Measurements from ENCODE around the gene SOHLH2. TPM values are rescaled to one million over a fixed set of nuclear protein-coding genes. Genes with fewer than 3 reads are reported as not detected.

The SOHLH2 gene
- total RNA-seq, 1 experiment from 2014 or later: 2.3 TPM

DNA sequence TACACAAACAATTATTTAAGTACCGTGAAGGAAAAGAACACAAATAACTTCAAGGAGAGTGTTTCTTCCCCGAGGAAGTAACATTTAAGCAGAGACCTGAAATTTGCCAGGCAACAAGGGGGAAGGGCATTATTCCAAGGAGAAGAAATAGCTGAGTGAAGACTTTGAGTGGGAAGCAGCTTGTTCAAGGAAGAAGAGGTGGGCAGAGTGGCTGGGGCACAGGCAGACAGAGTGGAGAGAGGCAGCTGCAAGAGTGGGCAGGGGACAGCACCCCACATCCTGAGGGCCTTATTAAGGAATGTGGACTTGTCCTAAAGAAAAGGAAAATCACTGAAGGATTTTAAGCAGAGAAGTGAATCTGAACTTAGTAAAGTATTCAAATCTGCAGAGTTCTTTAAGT, 78.5 kb downstream of the SOHLH2 start:
- Histone ChIP-seq H2AFZ (no peak overlapping the region), H3K9me3 (ENCODE audit: insufficient read depth, low read depth) (no peaks in the 10 kb centered on the region), H3F3A (ENCODE audit: insufficient read depth, low read depth) (no peaks in the 10 kb centered on the region), H3K27ac (no peak overlapping the region), H3K9me2 (ENCODE audit: insufficient read depth) (no peaks in the 10 kb centered on the region), H3K4me1 (replicated peaks; ENCODE audit: insufficient read depth) (no peaks in the 10 kb centered on the region), H3K79me2 (ENCODE audit: low read depth) (no peaks in the 10 kb centered on the region), H3K4me2 (no peak overlapping the region), H4K20me1 (ENCODE audit: insufficient read depth) (no peaks in the 10 kb centered on the region), H3K27me3 (ENCODE audit: insufficient read depth, low read depth) (peaks cover 8% of the 10 kb centered on the region), H3K36me3 (ENCODE audit: low read depth) (no peaks in the 10 kb centered on the region), H3K4me3 (no peak overlapping the region)
- DNase-seq: no peak
- intact Hi-C loops (cut with micrococcal nuclease; ENCODE audit: unreplicated experiment): no loop called here
- BruUV-seq (replicated peaks): no TSS peak
- POLR2A ChIA-PET (ENCODE audit: unreplicated experiment): no interaction called here
- no peak for TF ChIP-seq EZH2 (IDR thresholded peaks at IDR 0.05; ENCODE audit: low read depth)
- TF ChIP-seq, protein P1, sequence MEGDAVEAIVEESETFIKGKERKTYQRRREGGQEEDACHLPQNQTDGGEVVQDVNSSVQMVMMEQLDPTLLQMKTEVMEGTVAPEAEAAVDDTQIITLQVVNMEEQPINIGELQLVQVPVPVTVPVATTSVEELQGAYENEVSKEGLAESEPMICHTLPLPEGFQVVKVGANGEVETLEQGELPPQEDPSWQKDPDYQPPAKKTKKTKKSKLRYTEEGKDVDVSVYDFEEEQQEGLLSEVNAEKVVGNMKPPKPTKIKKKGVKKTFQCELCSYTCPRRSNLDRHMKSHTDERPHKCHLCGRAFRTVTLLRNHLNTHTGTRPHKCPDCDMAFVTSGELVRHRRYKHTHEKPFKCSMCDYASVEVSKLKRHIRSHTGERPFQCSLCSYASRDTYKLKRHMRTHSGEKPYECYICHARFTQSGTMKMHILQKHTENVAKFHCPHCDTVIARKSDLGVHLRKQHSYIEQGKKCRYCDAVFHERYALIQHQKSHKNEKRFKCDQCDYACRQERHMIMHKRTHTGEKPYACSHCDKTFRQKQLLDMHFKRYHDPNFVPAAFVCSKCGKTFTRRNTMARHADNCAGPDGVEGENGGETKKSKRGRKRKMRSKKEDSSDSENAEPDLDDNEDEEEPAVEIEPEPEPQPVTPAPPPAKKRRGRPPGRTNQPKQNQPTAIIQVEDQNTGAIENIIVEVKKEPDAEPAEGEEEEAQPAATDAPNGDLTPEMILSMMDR (conservative IDR thresholded peaks at IDR 0.05): no peak
- CTCF ChIA-PET: no interaction called here

DNA sequence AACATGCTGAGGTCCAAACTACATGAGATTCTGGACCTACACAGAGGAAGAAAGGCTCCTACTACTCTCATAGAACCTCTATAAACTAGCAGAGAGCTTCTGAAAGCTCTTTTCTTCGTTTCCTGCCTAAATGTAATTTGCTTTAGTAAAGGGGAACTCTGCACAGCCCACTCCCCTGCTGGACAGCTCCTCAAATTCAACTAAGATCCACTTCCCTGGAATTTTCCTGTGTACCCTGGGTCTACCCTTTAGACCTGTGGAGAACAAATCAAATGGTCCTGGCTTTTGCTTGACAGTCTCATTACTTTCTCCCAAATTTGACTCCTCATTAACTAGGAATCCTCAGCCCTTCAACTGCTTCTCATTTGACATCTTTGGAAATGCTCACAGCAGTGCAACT, 79.7 kb downstream of the SOHLH2 start:
- Histone ChIP-seq H2AFZ (no peak overlapping the region), H3K9me2 (ENCODE audit: insufficient read depth) (no peaks in the 10 kb centered on the region), H3K4me3 (no peak overlapping the region), H3K4me2 (no peak overlapping the region), H4K20me1 (ENCODE audit: insufficient read depth) (no peaks in the 10 kb centered on the region), H3K79me2 (ENCODE audit: low read depth) (no peaks in the 10 kb centered on the region), H3K4me1 (replicated peaks; ENCODE audit: insufficient read depth) (no peaks in the 10 kb centered on the region), H3K27me3 (ENCODE audit: insufficient read depth, low read depth) (peaks cover 18% of the 10 kb centered on the region), H3K27ac (no peak overlapping the region), H3F3A (ENCODE audit: insufficient read depth, low read depth) (no peaks in the 10 kb centered on the region), H3K9me3 (ENCODE audit: insufficient read depth, low read depth) (no peaks in the 10 kb centered on the region), H3K36me3 (ENCODE audit: low read depth) (no peaks in the 10 kb centered on the region)
- TF ChIP-seq EZH2 (IDR thresholded peaks at IDR 0.05; ENCODE audit: low read depth): no peak
- TF ChIP-seq, protein P1 (conservative IDR thresholded peaks at IDR 0.05): no peak
- intact Hi-C loops (cut with micrococcal nuclease; ENCODE audit: unreplicated experiment): no loop called here
- ChIA-PET POLR2A (ENCODE audit: unreplicated experiment) (no interaction called here), CTCF (no interaction called here)
- DNase-seq: no peak
- BruUV-seq (replicated peaks): no TSS peak

DNA sequence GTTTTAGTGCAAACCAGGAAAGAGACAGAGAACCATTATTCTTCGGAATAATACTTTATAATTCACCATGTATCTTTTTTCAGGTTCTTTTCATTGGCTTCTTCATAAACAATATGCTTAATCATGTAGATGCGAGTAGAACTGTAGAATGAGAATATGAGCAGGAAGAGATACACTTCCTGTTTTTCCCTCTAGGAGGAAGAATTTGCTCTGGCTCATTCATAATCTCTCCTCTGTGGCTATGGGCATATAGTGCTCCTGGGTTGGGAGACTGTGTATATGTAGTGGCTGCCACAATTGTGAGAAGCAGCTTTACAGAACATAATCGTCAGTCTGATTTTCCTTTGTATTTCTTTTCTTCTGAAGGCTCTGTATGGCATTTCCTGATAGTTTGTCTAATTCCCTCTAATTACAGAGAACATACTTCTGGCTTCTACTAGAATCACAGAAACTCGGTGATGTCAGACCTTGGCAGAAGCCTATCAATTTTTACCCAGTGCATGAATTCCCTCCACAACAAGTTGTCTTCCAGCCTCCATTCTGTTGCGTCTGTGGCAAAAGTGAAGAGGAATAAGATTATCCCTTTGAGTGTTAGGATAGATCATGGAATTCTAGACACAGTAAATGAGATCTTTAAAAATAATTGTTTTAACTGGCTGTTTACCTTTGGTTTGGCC, 80.3 kb downstream of the SOHLH2 start:
- H3K79me2 ChIP-seq (ENCODE audit: low read depth): no peaks in the 10 kb centered on the region
- no peak overlapping the region for H3K4me2 ChIP-seq
- no peak overlapping the region for H3K27ac ChIP-seq
- H3K4me1 ChIP-seq (replicated peaks; ENCODE audit: insufficient read depth): no peaks in the 10 kb centered on the region
- no peak for TF ChIP-seq EZH2 (IDR thresholded peaks at IDR 0.05; ENCODE audit: low read depth)
- TF ChIP-seq, protein P1 (conservative IDR thresholded peaks at IDR 0.05): no peak
- no peak overlapping the region for H3K4me3 ChIP-seq
- H2AFZ ChIP-seq: no peak overlapping the region
- no peaks in the 10 kb centered on the region for H3K9me2 ChIP-seq (ENCODE audit: insufficient read depth)
- intact Hi-C loops (cut with micrococcal nuclease; ENCODE audit: unreplicated experiment): no loop called here
- H3F3A ChIP-seq (ENCODE audit: insufficient read depth, low read depth): no peaks in the 10 kb centered on the region
- H3K27me3 ChIP-seq (ENCODE audit: insufficient read depth, low read depth): peaks cover 24% of the 10 kb centered on the region
- no peaks in the 10 kb centered on the region for H3K9me3 ChIP-seq (ENCODE audit: insufficient read depth, low read depth)
- ChIA-PET POLR2A (ENCODE audit: unreplicated experiment) (no interaction called here), CTCF (no interaction called here)
- no peaks in the 10 kb centered on the region for H3K36me3 ChIP-seq (ENCODE audit: low read depth)
- no TSS peak for BruUV-seq (replicated peaks)
- DNase-seq: no peak
- no peaks in the 10 kb centered on the region for H4K20me1 ChIP-seq (ENCODE audit: insufficient read depth)

All from PC-9 (cell line).